ENCODE data around the gene CCNI2.

CCNI2 gene

DNA sequence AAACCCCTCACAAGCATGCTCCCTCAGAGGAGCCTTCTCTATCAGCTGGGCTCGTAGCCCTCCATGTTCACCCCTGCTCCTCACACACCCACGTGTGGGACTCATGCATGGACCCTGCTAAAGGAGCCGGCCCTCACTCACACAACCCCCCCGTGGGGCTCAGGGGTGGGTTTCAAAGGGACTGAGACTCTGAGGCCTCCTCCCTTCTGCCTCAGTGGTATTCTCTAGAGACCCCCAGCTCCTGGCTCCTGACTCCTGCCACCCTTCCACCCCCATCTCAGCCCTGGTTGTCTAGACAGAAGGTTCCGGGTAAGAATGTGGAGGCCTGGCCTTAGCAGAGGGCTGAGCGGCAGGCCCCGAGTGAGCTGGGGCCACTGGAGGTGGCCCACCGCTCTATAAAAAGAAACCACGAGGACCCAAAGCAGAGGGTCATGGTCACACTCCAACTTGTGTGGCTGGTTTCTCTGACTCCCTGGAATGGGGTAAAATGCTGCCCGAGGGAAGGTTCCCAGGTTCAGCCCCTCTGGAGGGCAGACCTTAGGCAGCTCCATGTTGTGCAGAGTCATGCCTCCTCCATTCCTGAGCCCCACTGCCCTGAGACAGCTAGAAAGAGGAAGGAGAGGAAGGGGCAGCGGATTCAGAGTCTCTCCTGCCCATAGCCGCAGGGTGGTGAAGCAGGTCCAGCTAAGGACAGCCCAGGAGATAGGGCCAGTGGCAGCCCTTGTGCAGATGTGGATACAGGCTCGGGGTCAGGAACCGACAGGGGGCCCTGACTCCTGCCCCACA lies 19.0 kb downstream of the CCNI2 start:
- DNase-seq: peak; percentile 57

DNA sequence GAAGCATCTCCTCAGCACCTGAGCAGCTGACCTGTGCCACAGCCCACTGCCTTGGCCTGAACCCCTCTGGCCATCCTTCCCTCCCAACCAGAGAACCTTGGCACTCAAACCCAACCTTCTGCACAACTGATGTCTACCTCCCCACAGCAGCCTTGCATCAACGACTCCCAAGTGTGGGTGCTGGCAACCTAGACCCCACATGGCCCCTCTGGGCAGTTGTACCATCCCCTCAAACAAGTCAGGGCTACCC lies 19.5 kb downstream of the CCNI2 start:
- DNase-seq: no peak

DNA sequence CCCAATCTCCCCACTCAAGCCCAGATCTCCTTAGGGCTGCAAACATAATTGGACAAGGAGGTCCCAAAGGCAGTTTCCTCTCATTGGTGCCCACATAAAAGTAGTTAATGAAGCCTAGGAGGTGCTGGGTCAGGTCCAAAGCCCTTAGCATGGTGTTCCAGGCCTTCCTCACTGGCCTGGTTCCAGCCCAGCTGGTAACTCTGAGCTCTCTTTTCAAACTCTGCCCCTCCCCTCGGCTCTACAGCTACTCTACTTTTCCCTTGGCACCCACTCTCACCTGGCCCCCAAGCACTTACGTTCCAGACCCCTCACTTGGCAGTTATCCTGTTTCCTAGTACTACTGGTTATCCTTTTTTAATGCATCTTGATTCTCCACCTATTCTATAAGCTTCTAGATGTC lies 19.9 kb downstream of the CCNI2 start:
- DNase-seq: peak; percentile 22

DNA sequence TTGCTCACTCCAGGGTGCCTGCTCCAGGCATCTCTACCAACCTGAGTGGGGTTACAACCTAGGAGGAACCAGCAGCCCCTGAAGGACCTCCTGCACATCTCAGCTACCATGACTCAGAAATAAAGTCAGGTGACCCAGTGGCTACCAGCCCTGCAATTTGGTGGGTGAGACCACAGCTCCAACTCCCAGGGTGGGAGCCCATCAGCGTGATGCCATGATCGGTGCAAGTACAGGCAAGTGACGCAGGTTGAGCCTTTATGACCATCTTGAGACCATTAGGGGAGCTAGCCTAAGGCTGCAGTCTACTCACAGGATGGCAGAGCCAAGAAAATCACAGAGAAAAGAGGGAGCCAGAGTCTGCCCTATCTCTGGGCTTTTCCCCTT lies 21.3 kb downstream of the CCNI2 start:
- DNase-seq: peak; percentile 38

DNA sequence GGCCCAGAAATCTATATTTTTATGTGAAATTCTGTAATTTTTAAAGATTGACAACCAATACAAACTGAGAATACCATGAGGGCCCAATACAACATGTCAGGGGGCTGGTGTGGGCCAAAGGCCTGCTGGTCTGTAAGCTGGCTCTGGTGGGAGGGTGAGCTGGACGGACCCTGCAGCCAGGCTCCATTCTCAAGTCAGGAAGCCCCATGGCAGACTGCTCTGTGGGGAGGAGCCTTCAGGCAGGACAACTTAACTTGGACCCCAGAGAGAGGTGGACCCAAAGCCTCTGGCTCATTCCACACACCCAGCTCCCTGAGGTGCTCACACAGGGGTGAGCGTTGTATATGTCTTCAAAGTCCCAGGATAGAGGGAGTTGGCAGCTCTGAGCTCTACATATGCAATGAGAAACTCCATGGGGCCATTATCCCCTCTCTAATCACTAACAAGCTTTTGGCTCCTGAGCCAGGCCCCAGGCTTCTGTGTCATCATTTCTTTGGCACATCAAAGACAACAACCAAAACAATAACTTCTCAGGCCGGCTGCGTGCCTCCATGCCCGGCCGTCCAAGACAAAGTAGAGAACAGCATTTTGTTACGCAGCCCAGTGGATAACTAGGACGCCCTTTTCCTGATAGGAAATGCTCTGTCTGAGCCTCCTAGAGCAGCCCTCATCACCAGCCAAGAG lies 23.4 kb downstream of the CCNI2 start:
- DNase-seq: peak; percentile 35

DNA sequence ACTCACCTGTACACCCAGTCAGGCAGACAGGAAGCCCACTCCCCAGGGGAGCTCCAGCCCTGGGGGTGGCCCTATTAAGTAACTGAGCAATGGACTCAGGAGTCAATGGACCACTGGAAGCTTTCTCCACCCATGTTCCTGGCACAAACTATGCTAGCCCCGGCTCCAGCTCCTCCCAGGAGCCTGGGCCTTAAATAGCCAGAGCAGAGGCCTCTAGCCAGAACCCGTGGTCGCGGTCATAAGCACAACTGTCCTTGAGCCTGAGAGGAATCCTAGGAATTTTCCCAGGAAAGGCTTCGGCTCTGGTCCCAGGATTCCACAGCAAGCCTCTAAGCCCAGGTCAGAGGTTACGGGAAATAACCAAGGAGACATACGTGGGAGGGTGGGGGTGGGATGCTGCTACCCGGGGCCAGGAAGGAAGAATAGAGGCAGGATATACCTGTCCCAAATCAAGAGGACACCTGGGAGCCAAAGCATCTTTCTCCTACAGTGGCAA lies 24.3 kb downstream of the CCNI2 start:
- DNase-seq: peak; percentile 98

DNA sequence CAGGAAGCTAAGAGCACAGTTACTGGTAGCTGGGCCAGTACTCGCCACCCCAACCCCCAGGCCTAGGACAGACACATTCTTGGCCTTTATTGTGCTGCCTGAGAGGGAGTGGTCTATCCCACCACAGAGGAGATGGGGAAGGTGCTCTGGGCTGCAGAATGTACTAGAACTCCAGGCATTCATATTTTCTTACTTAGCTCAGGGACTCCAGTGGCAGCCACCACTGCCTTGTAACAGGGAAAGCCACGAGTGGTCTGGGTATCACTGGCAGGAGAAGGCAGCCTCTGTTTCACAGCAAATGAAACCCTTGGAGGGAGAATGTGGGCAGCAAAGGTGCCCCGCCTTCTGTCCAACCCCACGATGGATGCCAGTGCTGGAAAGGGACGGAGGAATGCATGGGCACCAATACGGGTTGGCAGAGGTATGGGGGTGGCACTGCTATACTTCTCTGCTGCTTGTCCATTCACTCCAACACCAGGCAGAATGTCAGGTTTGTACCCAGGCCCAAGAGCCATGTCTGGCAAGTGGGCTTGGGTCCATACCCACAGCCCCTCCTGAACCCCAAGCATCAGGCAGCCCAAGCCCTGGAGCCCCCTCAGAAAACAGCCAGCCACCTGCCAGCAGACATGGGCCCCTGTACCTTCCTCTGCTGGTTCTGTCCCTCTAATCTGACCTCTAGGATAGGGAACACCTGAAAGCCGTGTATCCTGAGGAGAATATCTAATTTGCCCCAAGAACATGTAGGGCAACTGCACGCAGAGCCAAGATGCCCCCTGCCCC lies 25.3 kb downstream of the CCNI2 start:
- DNase-seq: peak; percentile 70

DNA sequence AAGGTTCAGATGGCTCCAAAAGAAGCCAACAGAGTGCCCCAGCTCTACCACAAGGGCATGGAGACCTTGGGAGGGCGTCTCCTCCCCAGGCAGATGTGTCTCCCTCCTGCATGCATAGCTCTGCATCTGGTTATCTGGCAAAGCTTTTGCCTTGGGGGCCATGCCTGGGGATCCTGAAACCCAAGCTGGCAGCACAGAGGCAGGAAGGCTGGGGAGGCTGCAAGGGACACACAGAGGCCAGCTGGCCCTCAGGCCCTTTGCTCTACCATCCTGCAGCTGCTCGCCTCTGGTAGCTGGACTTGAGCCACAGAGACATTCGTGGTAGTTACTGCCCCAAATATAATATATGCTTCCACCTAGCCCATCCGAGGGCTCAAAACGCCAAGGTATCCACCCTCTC lies 25.9 kb downstream of the CCNI2 start:
- no peak for DNase-seq

DNA sequence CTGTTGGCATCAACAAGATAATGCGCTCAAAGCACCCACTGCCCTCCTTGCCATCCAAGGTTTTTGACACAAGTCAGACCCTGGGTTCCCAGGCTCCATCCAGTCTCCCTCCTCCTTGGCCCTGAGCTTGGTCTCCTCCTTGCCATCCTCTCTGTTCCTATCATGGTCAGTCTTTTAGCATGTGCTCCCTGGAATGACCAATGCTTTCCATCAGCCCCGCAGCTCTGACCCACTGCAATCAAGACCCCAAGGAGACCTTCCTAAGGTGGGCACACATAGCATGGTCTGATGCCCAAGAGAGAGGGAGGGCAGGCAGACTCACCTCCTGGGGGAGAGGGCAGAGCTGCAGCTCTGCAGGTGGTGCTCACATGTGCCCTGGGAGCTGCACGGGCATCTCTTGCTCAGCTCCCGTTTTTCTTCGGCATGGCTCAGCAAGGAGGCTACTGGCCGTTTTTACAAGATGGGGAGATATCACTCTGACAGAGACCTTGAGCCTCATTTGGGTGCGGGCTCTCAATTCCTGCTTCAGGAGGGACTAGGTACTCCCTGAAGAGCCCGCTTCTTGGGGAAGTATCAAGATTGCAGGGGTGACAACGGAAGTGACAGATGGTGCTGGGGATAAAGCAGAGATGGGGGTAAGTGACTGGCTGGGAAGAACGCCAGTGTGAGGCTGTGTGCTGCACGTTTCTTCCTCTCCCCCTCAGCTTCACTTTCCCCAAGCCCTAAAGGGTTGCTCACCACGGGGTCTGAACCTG lies 26.6 kb downstream of the CCNI2 start:
- DNase-seq: no peak

DNA sequence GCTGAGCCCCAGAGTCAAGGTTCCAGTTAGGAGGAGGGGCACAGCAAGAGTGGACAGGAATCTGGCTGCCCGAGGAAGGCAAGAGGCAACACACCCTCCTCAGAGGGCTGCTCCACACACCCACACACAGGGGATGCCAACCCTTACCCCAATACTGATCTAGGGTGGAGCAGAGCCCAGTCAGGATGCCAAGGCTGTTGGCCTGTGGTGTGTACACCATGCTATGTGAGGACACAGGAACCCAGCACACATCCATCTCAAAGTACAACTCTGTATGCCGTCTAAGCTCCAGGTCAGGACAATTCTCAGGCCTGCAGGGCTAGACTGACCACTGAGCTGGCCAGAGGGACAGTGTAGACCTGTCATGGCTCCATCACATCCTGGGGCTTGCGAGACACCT lies 27.2 kb downstream of the CCNI2 start:
- no peak for DNase-seq

DNA sequence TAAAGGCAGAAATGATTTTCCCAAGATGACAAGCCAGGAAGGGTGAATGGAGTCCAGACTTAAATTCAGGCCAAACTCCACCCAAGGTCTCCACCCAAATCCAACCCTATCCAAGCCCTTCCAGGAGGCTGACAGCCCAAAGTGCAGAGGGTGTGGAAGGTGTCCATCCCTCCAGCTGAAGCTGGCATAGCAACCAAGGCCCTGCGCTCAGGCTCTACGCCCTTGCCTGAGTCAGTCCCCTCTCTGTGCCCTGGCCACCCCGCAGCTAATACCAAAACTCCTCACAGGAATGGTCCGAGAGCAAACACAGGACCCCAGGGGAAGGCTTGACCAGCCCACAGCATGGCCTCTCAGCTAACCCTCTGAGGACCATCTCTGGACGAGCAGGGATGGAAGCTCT lies 27.7 kb downstream of the CCNI2 start:
- DNase-seq: no peak

DNA sequence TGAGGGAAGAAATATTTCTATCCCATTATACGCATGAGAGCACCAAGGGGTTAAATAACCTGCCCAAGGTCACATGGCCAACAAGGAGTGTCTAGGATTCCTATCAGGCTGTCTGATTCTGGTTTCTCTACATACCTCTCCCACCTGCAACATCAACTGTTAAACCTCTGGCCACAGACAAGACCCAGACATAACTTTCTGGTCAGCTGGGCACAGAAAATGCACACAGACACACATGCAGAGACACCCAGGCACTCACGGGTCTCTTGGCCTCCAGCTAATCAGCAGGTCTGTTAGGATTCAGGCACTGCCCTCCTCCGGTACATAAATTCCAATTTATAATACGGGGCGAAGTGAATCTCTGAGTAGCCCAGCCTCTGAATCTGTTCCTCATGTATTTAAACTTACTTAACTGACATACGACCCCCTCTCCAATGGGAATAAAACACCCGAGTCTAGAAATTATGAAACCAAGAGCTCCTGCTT lies 28.3 kb downstream of the CCNI2 start:
- DNase-seq: peak; percentile 93

DNA sequence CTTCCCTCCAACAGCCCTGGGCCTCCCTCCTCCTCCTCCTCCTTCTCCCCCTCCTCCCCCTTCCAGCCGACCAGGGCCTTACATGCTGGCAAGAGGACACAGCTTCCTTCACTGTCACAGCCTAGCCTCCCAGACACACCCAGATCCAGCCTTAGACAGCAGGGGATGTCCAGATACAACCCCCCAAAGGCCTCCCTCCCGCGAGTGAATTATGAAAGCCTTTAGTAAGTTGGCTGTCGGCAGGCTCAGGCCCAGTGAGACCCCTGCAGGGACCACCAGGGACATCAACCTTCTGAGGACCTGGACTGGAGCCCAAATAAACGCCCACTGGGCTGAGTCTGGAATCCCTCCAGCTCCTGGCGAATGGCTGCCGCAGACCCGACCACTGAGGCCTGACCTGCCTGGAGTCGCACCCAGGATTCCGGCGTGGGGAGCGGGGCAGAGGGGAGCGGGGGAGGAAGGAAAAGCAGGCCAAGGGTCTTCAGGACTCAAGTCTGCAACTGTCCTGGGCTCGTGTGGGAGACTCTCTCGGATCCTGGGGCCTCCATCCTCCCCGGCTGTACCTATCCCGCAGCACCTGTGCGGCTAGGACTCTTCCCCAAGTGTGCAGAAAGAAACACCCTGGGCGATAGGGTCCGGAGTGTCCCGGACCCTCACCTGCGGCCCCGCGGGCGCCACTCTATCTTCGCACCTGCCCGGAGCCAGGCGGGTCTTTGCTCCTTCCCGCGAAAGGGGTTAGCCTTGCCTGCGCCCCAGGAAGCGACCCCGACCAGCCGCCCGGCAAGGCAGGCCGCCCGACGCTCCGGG lies 29.1 kb downstream of the CCNI2 start:
- peak; percentile 84 for DNase-seq

DNA sequence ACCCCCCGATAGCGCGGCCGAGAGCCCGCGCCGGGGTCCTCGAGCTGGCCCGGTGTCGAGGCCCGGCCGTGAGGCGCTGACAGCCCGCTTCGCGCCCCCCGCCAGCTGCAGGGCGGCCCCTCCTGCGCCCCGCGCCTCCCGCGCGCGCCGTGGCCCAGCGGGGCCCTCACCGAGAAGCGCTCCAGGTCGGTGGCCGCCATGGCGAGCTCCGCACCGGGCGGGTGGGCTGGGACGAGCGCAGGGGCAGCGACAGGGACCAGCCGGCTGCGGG lies 29.6 kb downstream of the CCNI2 start:
- no peak for DNase-seq

DNA sequence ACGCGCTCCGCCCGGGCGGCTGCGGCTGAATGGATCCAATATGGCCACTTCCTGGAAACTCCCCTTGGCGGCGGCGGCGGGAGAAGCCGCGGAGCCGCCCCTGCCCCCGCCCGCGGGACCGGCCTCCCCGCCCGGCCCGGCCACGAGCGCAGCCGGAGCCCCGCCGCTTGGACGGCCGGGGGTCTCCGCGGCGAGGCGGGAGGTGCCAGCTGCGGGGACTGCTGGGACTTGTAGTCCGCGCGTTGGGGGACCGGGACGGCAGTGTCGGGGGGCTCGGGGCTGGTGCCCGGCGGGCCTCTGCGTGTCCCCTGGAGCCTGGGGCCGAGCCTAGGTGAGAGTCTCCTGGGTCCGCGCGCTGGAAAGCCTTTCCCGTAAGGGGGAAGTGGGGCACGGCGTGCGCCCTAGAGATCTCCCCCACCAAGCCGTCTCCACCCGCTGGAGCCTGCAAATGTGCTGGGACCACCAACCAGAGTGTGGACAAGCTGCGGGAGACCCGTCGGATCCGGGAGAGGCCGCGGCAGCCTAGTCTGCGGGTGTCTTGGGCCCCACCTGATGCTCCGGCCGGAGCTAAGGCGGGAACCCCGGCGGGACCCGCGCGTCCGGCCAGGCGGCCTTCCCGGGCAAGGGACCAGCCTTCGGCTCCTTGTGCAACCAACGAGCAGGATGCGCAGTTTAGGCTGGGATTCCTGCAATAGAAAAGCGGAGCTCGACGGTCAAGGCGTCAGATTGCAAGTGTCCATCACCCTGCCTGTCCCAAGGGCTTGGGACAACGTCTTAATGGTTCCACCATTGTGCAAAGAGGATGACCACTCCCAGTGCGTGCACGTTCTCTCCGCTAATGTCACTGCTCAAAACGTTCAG lies 30.2 kb downstream of the CCNI2 start, which contains the start of gene SEPTIN8:
Gene SEPTIN8 (minus strand): TSS at position 31 of the 861 bp plus-strand sequence. CDS start 102 bp downstream, outside the sequence.
- DNase-seq: peak; percentile 71

DNA sequence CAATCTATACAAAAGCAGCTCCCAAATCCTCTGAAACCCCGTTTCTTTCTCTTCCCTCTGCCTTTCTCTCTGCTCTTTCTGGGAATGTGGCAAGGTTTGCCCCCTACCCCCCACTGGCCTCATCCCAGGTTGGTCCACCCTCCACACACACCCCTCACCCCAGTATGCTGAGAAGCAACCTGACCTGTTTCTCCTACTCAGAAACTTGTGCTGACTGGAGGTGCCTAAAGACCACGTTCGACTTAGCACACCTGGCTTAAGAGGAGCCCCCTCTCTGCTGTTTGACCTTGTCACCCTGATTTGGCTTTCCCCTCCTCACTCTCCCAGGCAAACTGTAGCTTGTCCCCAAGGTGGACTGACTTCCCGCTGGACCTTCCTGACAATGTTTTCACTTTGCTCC lies 30.9 kb downstream of the CCNI2 start:
- no peak for DNase-seq

DNA sequence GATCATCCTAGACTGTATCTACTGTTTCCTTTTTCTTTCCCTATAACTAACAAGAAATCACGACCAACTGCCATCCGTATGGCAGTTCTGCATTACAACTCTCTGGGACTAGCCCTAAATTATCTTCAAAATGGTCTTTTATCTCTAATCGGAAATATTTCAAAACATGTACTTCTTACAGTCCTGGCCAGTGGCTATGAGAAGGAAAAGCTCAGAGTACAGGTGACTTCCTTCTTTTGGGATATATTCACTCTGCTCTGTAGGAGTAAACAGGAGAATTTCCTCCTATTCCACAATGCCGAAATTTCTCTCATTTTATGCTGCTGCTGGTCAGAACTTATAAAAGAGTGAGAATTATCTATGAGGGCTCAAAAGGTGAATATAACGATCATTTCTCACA lies 31.6 kb downstream of the CCNI2 start:
- DNase-seq: no peak

DNA sequence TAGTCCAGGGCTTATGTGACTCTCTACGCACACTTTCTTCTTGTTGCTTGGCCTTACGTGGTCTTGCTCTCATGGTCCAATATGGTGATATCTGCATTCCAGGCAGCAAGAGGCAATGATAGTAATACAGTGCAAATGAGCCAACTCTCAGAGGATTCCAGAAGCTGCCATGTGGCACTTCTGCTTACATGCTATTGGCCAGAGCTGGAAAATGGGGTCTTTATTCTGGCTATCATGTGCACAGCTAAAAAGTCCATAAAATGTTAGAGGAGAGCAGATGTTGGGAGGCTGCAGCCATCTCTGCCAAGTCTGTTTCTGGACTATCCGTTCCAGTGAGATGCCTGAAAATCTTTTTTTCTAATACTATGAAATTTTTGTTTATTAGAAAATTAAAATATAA lies 32.7 kb downstream of the CCNI2 start:
- peak; percentile 22 for DNase-seq

DNA sequence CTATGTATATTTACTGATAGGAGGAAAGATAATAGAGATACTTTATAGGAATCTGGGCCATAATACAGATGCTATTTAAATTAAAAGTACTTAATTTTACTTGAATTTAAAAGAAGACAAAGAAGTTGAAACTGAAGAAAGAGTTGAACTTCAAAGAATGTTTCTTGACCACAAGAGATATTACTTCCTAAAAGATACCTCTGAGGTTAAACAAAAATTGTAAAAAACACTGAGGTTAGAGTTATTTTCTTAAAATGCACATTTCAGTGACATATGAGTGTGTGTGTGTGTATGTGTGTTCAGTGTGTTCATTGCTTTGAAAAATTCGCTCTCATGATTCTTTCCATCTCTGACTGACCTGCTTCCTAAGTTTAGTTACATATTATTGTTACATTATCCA lies 33.4 kb downstream of the CCNI2 start:
- DNase-seq: no peak

DNA sequence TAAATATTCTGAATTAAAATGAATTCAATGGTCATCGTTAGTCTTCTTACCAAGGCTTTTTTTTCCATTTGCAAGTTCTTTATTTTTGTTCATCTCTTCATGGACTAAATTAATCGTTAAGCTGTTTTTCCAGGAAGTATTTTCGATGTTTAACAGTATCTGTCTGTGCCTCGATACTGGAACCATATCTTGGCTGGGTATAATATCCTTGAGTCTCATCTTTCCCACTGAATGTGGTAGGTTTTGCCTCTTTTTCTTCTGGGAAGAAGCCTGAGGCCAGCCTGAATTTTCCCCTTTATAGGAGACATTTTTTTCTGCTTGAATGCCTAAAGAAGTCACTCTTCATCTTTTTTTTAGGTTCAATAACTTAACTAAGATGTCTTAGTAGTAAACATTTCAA lies 33.8 kb downstream of the CCNI2 start:
- DNase-seq: no peak

DNA sequence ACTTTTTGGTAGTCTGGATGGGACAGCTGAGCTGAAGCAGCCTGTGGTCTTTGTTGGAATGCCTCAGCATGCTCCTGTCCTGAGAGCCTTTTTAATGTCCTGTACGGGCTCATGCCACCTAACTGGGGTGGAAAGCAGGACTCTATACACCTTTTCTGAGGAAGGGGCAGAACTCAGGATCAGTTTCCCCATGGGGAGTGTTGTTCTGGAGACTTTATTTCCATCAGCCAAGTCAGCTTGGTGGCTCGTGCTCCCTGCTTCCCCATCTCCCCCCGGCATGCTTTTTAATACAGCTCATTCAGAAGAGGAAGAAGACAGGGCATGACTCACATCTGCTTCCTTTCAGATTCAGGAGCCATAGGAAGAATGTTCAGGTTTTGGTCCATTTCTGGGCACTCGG lies 34.9 kb downstream of the CCNI2 start:
- DNase-seq: peak; percentile 60

All from islet precursor cell (in vitro differentiated cells).